SK-N-SH (cell line): ENCODE results near the gene INPP5B. TPM values are rescaled to one million over a fixed set of nuclear protein-coding genes. Genes with fewer than 3 reads are reported as not detected.

Experiments used
- CTCF ChIA-PET: fragments of 300-600, 350-600 bp; formaldehyde crosslinking; extraction: SDS; loops from one replicate; lab custom pipeline; 2021; lab: Yijun Ruan, JAX
- POLR2A ChIA-PET: fragments of 350-600 bp; sonication (Branson Sonifier 250); formaldehyde crosslinking; extraction: SDS; loops from one replicate; lab custom pipeline; 2020; ENCODE audit warnings: antibody characterized with exemption, inconsistent platforms; lab: Yijun Ruan, JAX
- DNase-seq: peaks from one replicate; pipeline ENCODE4 v3.0.0; 2012
- H2AFZ ChIP-seq: fragments of 200-600 bp; sonication (generic); 2 replicates; pipeline ENCODE4 v1.8.1; 2016; ENCODE audit warnings: antibody characterized with exemption, mild to moderate bottlenecking, low read depth
- H3F3A ChIP-seq: fragments of 200-600 bp; sonication (generic); replicated peaks from 2 replicates; pipeline ENCODE3; 2016; ENCODE audit warnings: antibody characterized with exemption, mild to moderate bottlenecking; ENCODE audit not compliant: insufficient read depth
- H3K27ac ChIP-seq, 2 experiments: fragments of 200-500 bp in 1 of 2; fragments of 200-600 bp in 1 of 2; sonication (Bioruptor generic) in 1 of 2; sonication (generic), shearing (Covaris generic) in 1 of 2; 2 replicates each; pipeline versions ENCODE4 v1.5.1 to v1.6.1; 2014 to 2016; ENCODE audit warnings: low read depth in 2 of 2, inconsistent platforms in 1 of 2, low read length in 1 of 2, mild to moderate bottlenecking in 1 of 2, mixed read lengths in 1 of 2
- H3K27me3 ChIP-seq: fragments of 200-600 bp; sonication (generic), shearing (Covaris generic); 2 replicates; pipeline ENCODE4 v1.6.1; 2016; ENCODE audit warnings: mixed run types; ENCODE audit not compliant: insufficient read depth
- H3K36me3 ChIP-seq, 2 experiments: fragments of 200-500 bp in 1 of 2; fragments of 200-600 bp in 1 of 2; sonication (Bioruptor generic) in 1 of 2; sonication (generic) in 1 of 2; replicated peaks in 1 of 2; 2 replicates each; pipeline versions ENCODE3 to v1.5.1; 2014 to 2016; ENCODE audit warnings: low read length in 1 of 2, mild to moderate bottlenecking in 1 of 2; ENCODE audit not compliant: insufficient read depth in 2 of 2, control insufficient read depth in 1 of 2
- H3K4me1 ChIP-seq, 2 experiments: fragments of 200-500 bp in 1 of 2; fragments of 200-600 bp in 1 of 2; sonication (Bioruptor generic) in 1 of 2; sonication (generic), shearing (Covaris generic) in 1 of 2; 2 replicates each; pipeline versions ENCODE4 v1.5.1 to v1.6.1; 2014 to 2016; ENCODE audit warnings: low read depth in 1 of 2, low read length in 1 of 2, mixed run types in 1 of 2; ENCODE audit not compliant: insufficient read depth in 2 of 2, control insufficient read depth in 1 of 2
- H3K4me2 ChIP-seq: fragments of 200-600 bp; sonication (generic), shearing (Covaris generic); 2 replicates; pipeline ENCODE4 v1.6.1; 2017; ENCODE audit warnings: mixed run types
- H3K4me3 ChIP-seq, 2 experiments: fragments of 200-500 bp in 1 of 2; fragments of 200-600 bp in 1 of 2; sonication (Bioruptor generic) in 1 of 2; sonication (generic), shearing (Covaris generic) in 1 of 2; 2 replicates each; pipeline versions ENCODE4 v1.5.1 to v1.8.1; 2014 to 2016; ENCODE audit warnings: low read depth in 2 of 2, inconsistent platforms in 1 of 2, low read length in 1 of 2, mild to moderate bottlenecking in 1 of 2, mixed read lengths in 1 of 2, moderate library complexity in 1 of 2
- H3K79me2 ChIP-seq: fragments of 200-600 bp; sonication (generic); 2 replicates; pipeline ENCODE4 v1.8.1; 2017; ENCODE audit warnings: mild to moderate bottlenecking; ENCODE audit not compliant: insufficient read depth
- H3K9ac ChIP-seq: fragments of 200-600 bp; sonication (generic); 2 replicates; pipeline ENCODE4 v1.6.1; 2017; ENCODE audit warnings: mixed run types
- H3K9me2 ChIP-seq: fragments of 200-600 bp; sonication (generic); 2 replicates; pipeline ENCODE4 v1.6.1; 2017; ENCODE audit warnings: mixed run types
- H3K9me3 ChIP-seq: fragments of 200-600 bp; sonication (generic); 2 replicates; pipeline ENCODE4 v1.6.1; 2017; ENCODE audit warnings: mixed run types, mild to moderate bottlenecking, moderate library complexity
- H4K20me1 ChIP-seq: fragments of 200-600 bp; sonication (generic); 2 replicates; pipeline ENCODE4 v1.6.1; 2017; ENCODE audit warnings: mild to moderate bottlenecking, mixed run types; ENCODE audit not compliant: insufficient read depth
- ELF1 ChIP-seq: IDR thresholded peaks from 2 replicates; pipeline ENCODE4 v1.4.0; 2012
- EP300 ChIP-seq, 2 experiments: IDR thresholded peaks; 2 replicates each; pipeline versions ENCODE4 v1.4.0 to v1.6.1; 2012; ENCODE audit warnings: borderline replicate concordance in 1 of 2, low read depth in 1 of 2, low read length in 1 of 2
- GABPA ChIP-seq: IDR thresholded peaks from 2 replicates; pipeline ENCODE4 v1.4.0; 2012; ENCODE audit warnings: low read depth, mild to moderate bottlenecking
- IRF3 ChIP-seq: fragments of 150-350 bp; IDR thresholded peaks from 2 replicates; pipeline ENCODE4 v1.6.1; 2016; ENCODE audit warnings: mild to moderate bottlenecking, low read depth, low read length
- MXI1 ChIP-seq: IDR thresholded peaks from 2 replicates; pipeline ENCODE4 v1.6.1; 2012; ENCODE audit warnings: mild to moderate bottlenecking, low read depth, low read length, improper control_type of control experiment
- RAD21 ChIP-seq: IDR thresholded peaks from 2 replicates; pipeline ENCODE4 v1.6.1; 2012; ENCODE audit warnings: mild to moderate bottlenecking, low read length
- REST ChIP-seq: IDR thresholded peaks from 2 replicates; pipeline ENCODE4 v1.6.1; 2012; ENCODE audit warnings: mild to moderate bottlenecking, low read depth, low read length, moderate library complexity
- RFX5 ChIP-seq: IDR thresholded peaks from 2 replicates; pipeline ENCODE4 v1.6.1; 2012; ENCODE audit warnings: mild to moderate bottlenecking, improper control_type of control experiment, low read length
- RXRA ChIP-seq: IDR thresholded peaks from 2 replicates; pipeline ENCODE4 v1.4.0; 2012; ENCODE audit warnings: low read depth, mild to moderate bottlenecking, borderline replicate concordance
- SMC3 ChIP-seq: IDR thresholded peaks from 2 replicates; pipeline ENCODE4 v1.6.1; 2012; ENCODE audit warnings: low read depth, low read length, improper control_type of control experiment
- YY1 ChIP-seq: IDR thresholded peaks from 2 replicates; pipeline ENCODE4 v1.4.0; 2012; ENCODE audit warnings: low read depth, mild to moderate bottlenecking
- WGBS: methylation state at CpG from one replicate; pipeline ENCODE4 v1.1.6; 2017; ENCODE audit warnings: low lambda C conversion rate; 5-methylcytosine and 5-hydroxymethylcytosine counted together
- polyA plus RNA-seq, 3 experiments: library from polyadenylated mRNA; depleted of rRNA; stranded (reverse); fragments of >200 nt; gene quantifications; 2 replicates each; pipeline ENCODE4 v1.2.3, GENCODE V29; 2012
- TF ChIP-seq, protein P1 (sequence below): fragments of 200-600 bp; sonication (generic); IDR thresholded peaks from 2 replicates; pipeline ENCODE4 v1.6.1; 2017; ENCODE audit warnings: antibody characterized with exemption, mild to moderate bottlenecking, moderate library complexity

Gene INPP5B
- polyA plus RNA-seq, 1 of the 3 experiments (the other 2 are of a cell fraction): 10.5 TPM

GRCh38 chr1:37949524-37950152 is 2.8 kb upstream of the INPP5B start:
- Histone ChIP-seq H3F3A (no peaks in the 10 kb centered on the region), H2AFZ (no peak overlapping the region), H3K9me2 (no peaks in the 10 kb centered on the region), H3K36me3 (no peaks in the 10 kb centered on the region), H3K4me1 (peaks cover 0 to 9% of the 10 kb centered on the region in 2 experiments; a peak in 1 of 4 replicates), H3K4me2 (no peak overlapping the region), H3K9ac (no peak overlapping the region), H3K9me3 (no peaks in the 10 kb centered on the region), H3K27me3 (no peaks in the 10 kb centered on the region), H3K4me3 (no peak overlapping the region), H3K79me2 (peaks cover 9% of the 10 kb centered on the region; the same call in 1 of the 2 replicates), H4K20me1 (no peaks in the 10 kb centered on the region), H3K27ac (no peak overlapping the region)
- POLR2A ChIA-PET: no interaction called here
- 51% methylated on average over 4 of the region's 6 CpGs for WGBS
- TF ChIP-seq GABPA (no peak), REST (peak; percentile 78)
- CTCF ChIA-PET: interaction anchor here (0.9 to 1.5 kb wide), 6 partner anchors 15 to 69 kb away, joined by 3 read pairs; partner anchors contain the start of gene SF3A3
- DNase-seq: no peak

GRCh38 chr1:37948841-37949240 is 2.0 kb upstream of the INPP5B start:
- DNase-seq: no peak
- H3K4me1 ChIP-seq: peaks cover 0 to 9% of the 10 kb centered on the region in 2 experiments; a peak in 1 of 4 replicates
- no peaks in the 10 kb centered on the region for H3F3A ChIP-seq
- no peaks in the 10 kb centered on the region for H3K9me3 ChIP-seq
- H4K20me1 ChIP-seq: no peaks in the 10 kb centered on the region
- no peaks in the 10 kb centered on the region for H3K36me3 ChIP-seq
- no peak for TF ChIP-seq RAD21
- H3K27ac ChIP-seq: no peak overlapping the region
- no peak overlapping the region for H3K4me2 ChIP-seq
- ChIA-PET POLR2A (interaction anchor here (1.1 kb wide), 1 partner anchor 11 kb away, joined by 5 read pairs; no protein-coding TSS in a partner anchor), CTCF (interaction anchor here (0.9 to 1.7 kb wide), 5 partner anchors 16 to 68 kb away, joined by 3 to 4 read pairs (median 3); partner anchors contain the start of gene SF3A3)
- no peak overlapping the region for H2AFZ ChIP-seq
- no peaks in the 10 kb centered on the region for H3K27me3 ChIP-seq
- H3K79me2 ChIP-seq: peaks cover 9% of the 10 kb centered on the region; the same call in 1 of the 2 replicates
- H3K9me2 ChIP-seq: no peaks in the 10 kb centered on the region
- no peak overlapping the region for H3K4me3 ChIP-seq
- H3K9ac ChIP-seq: no peak overlapping the region

GRCh38 chr1:37948166-37948565 is 1.3 kb upstream of the INPP5B start:
- H3K9ac ChIP-seq: no peak overlapping the region
- no peak overlapping the region for H3K27ac ChIP-seq
- 61% methylated on average over 2 of the region's 2 CpGs for WGBS
- H3K4me3 ChIP-seq: no peak overlapping the region
- peaks cover 0 to 9% of the 10 kb centered on the region in 2 experiments; a peak in 1 of 4 replicates for H3K4me1 ChIP-seq
- ChIA-PET CTCF (interaction anchor here (1.1 to 1.7 kb wide), 3 partner anchors 16 to 42 kb away, joined by 3 to 4 read pairs (median 3); partner anchors contain the start of gene SF3A3), POLR2A (interaction anchor here (1.1 to 1.5 kb wide), 2 partner anchors 12 to 139 kb away, joined by 4 to 5 read pairs; partner anchors contain the start of gene YRDC)
- H3F3A ChIP-seq: no peaks in the 10 kb centered on the region
- H3K9me2 ChIP-seq: no peaks in the 10 kb centered on the region
- no peaks in the 10 kb centered on the region for H3K36me3 ChIP-seq
- no peak overlapping the region for H3K4me2 ChIP-seq
- H2AFZ ChIP-seq: no peak overlapping the region
- DNase-seq: no peak
- peaks cover 9% of the 10 kb centered on the region; the same call in 1 of the 2 replicates for H3K79me2 ChIP-seq
- H4K20me1 ChIP-seq: no peaks in the 10 kb centered on the region
- no peaks in the 10 kb centered on the region for H3K27me3 ChIP-seq
- no peaks in the 10 kb centered on the region for H3K9me3 ChIP-seq
- TF ChIP-seq IRF3: no peak
- no peak for TF ChIP-seq RXRA
- TF ChIP-seq MXI1: no peak
- TF ChIP-seq, protein P1, sequence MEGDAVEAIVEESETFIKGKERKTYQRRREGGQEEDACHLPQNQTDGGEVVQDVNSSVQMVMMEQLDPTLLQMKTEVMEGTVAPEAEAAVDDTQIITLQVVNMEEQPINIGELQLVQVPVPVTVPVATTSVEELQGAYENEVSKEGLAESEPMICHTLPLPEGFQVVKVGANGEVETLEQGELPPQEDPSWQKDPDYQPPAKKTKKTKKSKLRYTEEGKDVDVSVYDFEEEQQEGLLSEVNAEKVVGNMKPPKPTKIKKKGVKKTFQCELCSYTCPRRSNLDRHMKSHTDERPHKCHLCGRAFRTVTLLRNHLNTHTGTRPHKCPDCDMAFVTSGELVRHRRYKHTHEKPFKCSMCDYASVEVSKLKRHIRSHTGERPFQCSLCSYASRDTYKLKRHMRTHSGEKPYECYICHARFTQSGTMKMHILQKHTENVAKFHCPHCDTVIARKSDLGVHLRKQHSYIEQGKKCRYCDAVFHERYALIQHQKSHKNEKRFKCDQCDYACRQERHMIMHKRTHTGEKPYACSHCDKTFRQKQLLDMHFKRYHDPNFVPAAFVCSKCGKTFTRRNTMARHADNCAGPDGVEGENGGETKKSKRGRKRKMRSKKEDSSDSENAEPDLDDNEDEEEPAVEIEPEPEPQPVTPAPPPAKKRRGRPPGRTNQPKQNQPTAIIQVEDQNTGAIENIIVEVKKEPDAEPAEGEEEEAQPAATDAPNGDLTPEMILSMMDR: no peak
- TF ChIP-seq ELF1: no peak
- TF ChIP-seq RFX5: no peak
- TF ChIP-seq EP300 (IDR thresholded peaks at IDR 0.05; ENCODE audit: borderline replicate concordance in 1 of 2, low read depth in 1 of 2, low read length in 1 of 2): no peak
- no peak for TF ChIP-seq SMC3
- TF ChIP-seq YY1: no peak
